Upper lobe of right lung (tissue), 1 donor: ENCODE data around the gene U2AF2. TPM values are rescaled to one million over a fixed set of nuclear protein-coding genes. Genes with fewer than 3 reads are reported as not detected.

ENCODE experiments used
- ATAC-seq: fragments of 200-7000 bp; cut with Tn5 transposase; one replicate; pipeline ENCODE4 v1.9.1; 2020; ENCODE audit warnings: mild to moderate bottlenecking, moderate library complexity
- DNase-seq: peaks from one replicate; pipeline ENCODE4 v3.0.0-alpha.2; 2020
- H3K27ac ChIP-seq: fragments of 200-600 bp; one replicate; pipeline ENCODE4 v1.8.0; 2022
- H3K27me3 ChIP-seq: fragments of 200-600 bp; one replicate; pipeline ENCODE4 v1.8.0; 2022; ENCODE audit warnings: mild to moderate bottlenecking
- H3K36me3 ChIP-seq: fragments of 200-600 bp; one replicate; pipeline ENCODE4 v1.8.0; 2022
- H3K4me1 ChIP-seq: fragments of 200-600 bp; one replicate; pipeline ENCODE4 v1.8.0; 2022
- H3K4me3 ChIP-seq: fragments of 200-600 bp; one replicate; pipeline ENCODE4 v1.8.0; 2022; ENCODE audit warnings: mild to moderate bottlenecking
- H3K9me3 ChIP-seq: fragments of 200-600 bp; one replicate; pipeline ENCODE4 v1.8.0; 2022
- intact Hi-C: fragments of 100-400 bp; cut with DNase I; formaldehyde crosslinking; loops from one replicate; pipeline ENCODE4 v1.11.0; 2022
- total RNA-seq: library from RNA; stranded (reverse); fragmentation: NEBNext Ultra II Directional; extraction: Animal tissue kit (Norgen Biotek cat#: 25700); gene quantifications from one replicate; pipeline ENCODE4 v1.2.1, GENCODE V29; 2021
- TF ChIP-seq, protein P1 (sequence below): fragments of 200-600 bp; IDR thresholded peaks from one replicate; pipeline ENCODE4 v1.8.0; 2022; ENCODE audit warnings: antibody characterized with exemption
- donor health status: DM: no; HTN: yes; CAD: no; lungs with severe emphysema.

U2AF2 gene
- total RNA-seq, 1 donor from 2014 or later, result 142 TPM

DNA sequence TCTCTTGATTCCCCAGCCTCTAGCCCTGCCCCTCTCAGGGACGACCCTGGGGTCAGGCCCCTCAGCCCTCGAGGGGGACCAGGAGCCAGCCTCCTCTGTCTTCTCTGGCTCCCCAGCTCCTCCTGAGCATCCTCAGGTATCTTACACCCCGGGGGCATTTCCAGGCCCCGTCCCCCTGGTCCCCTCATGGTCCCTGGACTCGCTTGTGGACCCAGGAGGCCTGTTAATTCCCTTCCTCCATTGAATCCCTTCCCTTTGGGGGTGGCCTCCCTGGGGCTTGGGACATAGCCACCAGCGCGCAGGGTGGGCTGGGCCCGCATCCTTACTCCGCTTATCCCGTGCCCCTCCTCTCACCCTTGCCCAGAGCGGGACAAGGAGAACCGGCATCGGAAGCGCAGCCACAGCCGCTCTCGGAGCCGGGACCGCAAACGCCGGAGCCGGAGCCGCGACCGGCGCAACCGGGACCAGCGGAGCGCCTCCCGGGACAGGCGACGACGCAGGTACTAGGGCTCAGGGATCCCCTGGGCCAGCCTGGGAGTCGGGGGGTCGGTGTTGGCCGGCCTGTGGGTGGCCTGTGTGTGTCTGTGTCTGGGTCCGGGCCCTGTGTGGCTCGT is 4.1 kb downstream of the U2AF2 start:
- DNase-seq (no peak), ATAC-seq (no peak)
- Histone ChIP-seq H3K4me1 (peaks cover 44% of the 10 kb centered on the region), H3K9me3 (no peaks in the 10 kb centered on the region), H3K4me3 (no peak overlapping the region), H3K36me3 (peaks cover 46% of the 10 kb centered on the region), H3K27ac (no peak overlapping the region), H3K27me3 (no peaks in the 10 kb centered on the region)
- intact Hi-C loops, result no loop called here
- TF ChIP-seq, protein P1, sequence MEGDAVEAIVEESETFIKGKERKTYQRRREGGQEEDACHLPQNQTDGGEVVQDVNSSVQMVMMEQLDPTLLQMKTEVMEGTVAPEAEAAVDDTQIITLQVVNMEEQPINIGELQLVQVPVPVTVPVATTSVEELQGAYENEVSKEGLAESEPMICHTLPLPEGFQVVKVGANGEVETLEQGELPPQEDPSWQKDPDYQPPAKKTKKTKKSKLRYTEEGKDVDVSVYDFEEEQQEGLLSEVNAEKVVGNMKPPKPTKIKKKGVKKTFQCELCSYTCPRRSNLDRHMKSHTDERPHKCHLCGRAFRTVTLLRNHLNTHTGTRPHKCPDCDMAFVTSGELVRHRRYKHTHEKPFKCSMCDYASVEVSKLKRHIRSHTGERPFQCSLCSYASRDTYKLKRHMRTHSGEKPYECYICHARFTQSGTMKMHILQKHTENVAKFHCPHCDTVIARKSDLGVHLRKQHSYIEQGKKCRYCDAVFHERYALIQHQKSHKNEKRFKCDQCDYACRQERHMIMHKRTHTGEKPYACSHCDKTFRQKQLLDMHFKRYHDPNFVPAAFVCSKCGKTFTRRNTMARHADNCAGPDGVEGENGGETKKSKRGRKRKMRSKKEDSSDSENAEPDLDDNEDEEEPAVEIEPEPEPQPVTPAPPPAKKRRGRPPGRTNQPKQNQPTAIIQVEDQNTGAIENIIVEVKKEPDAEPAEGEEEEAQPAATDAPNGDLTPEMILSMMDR, result no peak

DNA sequence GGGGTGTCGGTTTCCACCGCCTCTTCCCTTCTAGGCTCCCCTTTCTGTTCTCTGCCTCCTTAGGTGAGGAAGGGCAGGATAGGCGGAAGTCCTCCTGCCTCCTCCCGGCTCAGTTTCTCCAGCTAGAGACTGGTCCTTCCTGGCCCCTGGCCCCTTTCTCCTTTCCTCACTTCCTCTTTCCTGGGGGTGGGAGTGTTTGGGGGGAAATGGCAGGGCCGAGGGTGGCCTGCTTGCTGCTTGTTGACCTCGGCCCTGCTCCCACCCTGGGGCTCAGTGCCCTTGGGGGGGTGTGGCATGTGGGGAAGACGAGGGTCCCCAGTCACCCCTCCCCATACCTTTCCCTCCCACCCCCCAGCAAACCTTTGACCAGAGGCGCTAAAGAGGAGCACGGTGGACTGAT is 5.0 kb downstream of the U2AF2 start:
- no peaks in the 10 kb centered on the region for H3K27me3 ChIP-seq
- no peak overlapping the region for H3K27ac ChIP-seq
- intact Hi-C loops, result no loop called here
- DNase-seq, result no peak
- peaks cover 44% of the 10 kb centered on the region for H3K4me1 ChIP-seq
- ATAC-seq, result no peak
- TF ChIP-seq, protein P1, result no peak
- no peak overlapping the region for H3K4me3 ChIP-seq
- peaks cover 55% of the 10 kb centered on the region for H3K36me3 ChIP-seq
- no peaks in the 10 kb centered on the region for H3K9me3 ChIP-seq

DNA sequence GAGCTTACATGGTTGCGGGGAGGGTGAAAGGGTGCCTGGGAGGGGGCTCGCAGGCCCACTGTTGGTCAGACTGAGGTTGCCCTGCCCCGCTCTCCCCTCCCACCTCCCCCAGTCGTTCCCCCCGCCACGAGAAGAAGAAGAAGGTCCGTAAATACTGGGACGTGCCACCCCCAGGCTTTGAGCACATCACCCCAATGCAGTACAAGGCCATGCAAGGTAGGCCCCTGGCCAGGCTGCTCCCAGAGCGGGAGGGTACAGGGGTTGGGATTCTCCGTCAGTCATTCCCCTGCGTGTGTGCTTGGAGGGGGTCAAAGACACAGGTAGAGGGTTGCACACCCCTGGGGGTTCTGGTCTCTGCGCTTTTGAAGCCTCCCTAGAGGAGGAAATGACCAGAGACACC is 5.6 kb downstream of the U2AF2 start:
- H3K36me3 ChIP-seq, result peaks cover 59% of the 10 kb centered on the region
- H3K27ac ChIP-seq, result no peak overlapping the region
- H3K9me3 ChIP-seq, result no peaks in the 10 kb centered on the region
- no peak for DNase-seq
- peaks cover 44% of the 10 kb centered on the region for H3K4me1 ChIP-seq
- H3K27me3 ChIP-seq, result no peaks in the 10 kb centered on the region
- ATAC-seq, result no peak
- intact Hi-C loops, result no loop called here
- H3K4me3 ChIP-seq, result no peak overlapping the region
- TF ChIP-seq, protein P1, result no peak

DNA sequence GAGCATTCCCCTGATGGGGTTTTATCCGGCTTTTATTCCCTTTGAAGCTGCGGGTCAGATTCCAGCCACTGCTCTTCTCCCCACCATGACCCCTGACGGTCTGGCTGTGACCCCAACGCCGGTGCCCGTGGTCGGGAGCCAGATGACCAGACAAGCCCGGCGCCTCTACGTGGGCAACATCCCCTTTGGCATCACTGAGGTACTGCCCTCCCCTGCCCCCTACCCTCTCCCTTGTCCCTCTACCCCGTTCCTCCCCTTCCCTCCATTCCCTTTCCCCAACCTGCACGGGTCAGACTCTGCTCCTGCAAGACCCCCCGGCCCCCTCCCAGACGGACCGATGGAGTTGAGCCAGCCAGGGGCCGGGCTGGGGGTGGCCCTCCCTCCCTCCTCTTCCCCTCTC is 6.2 kb downstream of the U2AF2 start:
- H3K27ac ChIP-seq, result no peak overlapping the region
- intact Hi-C loops, result no loop called here
- no peaks in the 10 kb centered on the region for H3K27me3 ChIP-seq
- TF ChIP-seq, protein P1, result no peak
- H3K4me3 ChIP-seq, result no peak overlapping the region
- peaks cover 40% of the 10 kb centered on the region for H3K4me1 ChIP-seq
- H3K36me3 ChIP-seq, result peaks cover 65% of the 10 kb centered on the region
- no peaks in the 10 kb centered on the region for H3K9me3 ChIP-seq
- no peak for DNase-seq
- no peak for ATAC-seq

DNA sequence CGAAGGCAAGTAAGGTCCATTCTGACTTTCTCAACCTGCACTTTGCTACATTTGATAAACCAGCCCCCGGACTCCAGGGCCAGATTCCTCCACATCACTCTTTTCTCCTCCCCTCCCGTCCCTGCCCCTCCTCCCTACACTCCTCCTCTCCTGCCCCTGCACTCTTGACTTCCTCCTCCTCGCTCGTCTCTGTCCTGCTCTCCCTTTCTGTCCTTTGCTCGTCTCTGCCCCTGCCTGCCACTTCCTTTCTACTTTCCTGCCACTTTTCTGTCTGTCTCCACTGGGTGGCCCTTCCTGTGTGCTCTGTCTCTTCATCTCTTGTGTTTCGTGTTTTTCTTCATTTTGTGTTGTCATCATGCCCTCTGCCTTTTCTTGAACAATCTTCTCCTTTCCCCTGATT is 7.0 kb downstream of the U2AF2 start:
- intact Hi-C loops, result no loop called here
- H3K36me3 ChIP-seq, result peaks cover 73% of the 10 kb centered on the region
- no peak overlapping the region for H3K27ac ChIP-seq
- TF ChIP-seq, protein P1, result no peak
- peaks cover 32% of the 10 kb centered on the region for H3K4me1 ChIP-seq
- ATAC-seq, result no peak
- H3K9me3 ChIP-seq, result no peaks in the 10 kb centered on the region
- H3K4me3 ChIP-seq, result no peak overlapping the region
- no peaks in the 10 kb centered on the region for H3K27me3 ChIP-seq
- no peak for DNase-seq
